HuH-7 (cell line): ENCODE results near the gene KLHL25.

Source experiments
- DNase-seq: peaks from one replicate; pipeline ENCODE4 v3.0.0; 2011; ENCODE audit warnings: low spot score

KLHL25 gene

DNA sequence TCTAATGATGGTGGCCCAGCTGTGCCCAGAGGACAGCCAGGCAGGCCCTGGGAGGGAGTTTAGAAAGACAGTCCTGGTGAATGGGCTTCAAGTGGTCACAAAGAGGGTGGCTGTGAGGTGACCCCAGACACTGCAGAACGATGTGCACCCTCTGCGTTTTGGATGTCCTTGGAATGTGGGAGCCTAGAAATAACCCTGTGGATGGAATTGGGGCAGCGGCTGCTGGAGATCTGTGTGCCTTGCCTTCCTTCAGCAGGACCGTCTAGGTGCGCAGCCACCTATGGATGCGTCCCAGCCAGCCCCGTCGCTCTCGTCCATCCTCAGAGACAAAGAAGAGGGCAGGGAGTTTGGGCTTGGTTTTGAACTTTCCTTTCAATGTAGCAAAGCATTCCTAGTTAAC, 46.5 kb downstream of the KLHL25 start:
- DNase-seq, result no peak

DNA sequence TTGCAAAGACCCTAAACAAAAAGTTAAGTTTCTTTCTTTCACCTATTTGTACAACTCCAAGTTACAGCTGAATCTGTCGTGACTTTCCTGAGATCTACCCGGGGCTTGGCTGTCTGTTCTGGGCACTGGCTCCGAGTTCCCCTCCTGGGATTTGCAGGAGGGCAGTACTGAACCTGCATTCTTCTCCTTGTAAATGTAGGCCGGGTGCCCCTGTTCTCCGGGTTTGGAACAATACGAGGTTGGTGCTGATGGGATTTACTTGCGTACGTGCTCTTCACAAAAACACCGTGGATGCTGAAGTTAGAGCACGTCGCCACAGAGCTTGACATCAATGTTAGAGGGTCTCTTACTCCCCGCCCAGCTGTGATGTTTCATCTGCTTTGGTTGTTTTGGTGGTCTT, 48.1 kb downstream of the KLHL25 start:
- DNase-seq, result no peak

DNA sequence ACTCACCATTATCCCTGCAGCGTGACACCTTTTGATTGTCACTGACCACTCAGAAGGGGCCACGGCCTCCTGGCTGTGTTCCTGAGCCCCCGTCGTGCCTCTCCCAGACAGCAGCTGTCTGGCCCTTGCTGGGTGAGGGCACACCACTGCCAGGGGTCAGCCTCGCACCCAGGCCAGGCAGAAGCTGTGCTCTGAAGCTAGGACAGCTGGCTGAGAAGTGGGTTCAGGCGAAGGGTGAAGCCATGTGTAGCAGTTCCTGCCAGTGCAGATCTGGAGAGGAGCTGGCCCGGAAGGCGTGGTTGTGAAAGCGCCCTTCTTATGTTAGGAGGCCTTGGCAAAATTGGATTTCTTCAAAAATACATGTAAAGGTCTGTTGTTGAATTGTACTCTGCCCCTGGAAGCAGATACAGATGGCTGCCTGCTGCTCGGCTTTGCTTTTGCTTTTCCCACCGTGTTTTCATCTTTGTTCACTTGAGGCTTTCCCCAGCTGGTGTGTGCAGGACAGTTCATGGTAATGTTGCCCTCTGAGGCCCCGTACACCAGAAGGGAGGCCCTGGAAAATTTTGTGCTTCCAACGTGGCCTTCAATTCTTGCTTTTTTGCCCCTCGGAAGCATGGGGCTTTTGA, 49.1 kb downstream of the KLHL25 start:
- no peak for DNase-seq

DNA sequence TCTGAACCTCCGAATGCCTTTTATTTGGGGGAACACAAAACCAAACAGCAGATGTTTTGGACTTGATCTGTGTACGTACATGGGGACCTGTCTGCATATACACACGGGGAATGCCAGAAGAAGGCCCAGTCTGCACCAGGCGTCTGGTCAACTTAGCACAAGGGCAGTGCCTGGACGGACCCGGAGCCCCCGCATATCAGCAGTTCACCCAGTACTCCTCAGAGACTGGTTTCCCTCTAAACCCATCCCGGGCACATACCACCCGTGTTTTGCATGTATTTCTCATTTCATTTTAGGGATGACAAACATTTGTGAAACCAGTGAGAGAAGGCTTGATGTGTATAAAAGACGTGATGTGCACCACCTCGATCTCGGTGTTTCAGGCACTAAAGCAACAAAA, 49.7 kb downstream of the KLHL25 start:
- no peak for DNase-seq

DNA sequence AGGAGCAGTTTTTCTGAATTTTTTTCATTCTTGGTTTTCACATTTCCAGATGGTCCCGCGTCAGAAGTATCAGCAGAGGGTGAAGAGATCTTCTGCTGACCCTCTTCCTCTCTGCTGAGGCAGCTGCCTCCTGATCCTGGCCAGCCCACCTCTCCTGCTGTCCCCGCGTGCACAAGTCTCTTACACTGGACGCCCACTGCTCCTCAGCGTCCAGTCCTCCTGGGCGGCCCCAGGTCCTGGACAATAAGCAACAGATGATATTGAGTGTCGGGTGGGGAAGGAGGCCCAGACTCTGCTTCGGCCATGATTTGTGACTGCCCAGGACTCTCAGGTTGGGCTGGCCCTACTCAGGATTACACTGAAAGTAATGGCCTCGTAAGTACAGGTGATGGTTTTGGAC, 50.1 kb downstream of the KLHL25 start:
- DNase-seq, result no peak

DNA sequence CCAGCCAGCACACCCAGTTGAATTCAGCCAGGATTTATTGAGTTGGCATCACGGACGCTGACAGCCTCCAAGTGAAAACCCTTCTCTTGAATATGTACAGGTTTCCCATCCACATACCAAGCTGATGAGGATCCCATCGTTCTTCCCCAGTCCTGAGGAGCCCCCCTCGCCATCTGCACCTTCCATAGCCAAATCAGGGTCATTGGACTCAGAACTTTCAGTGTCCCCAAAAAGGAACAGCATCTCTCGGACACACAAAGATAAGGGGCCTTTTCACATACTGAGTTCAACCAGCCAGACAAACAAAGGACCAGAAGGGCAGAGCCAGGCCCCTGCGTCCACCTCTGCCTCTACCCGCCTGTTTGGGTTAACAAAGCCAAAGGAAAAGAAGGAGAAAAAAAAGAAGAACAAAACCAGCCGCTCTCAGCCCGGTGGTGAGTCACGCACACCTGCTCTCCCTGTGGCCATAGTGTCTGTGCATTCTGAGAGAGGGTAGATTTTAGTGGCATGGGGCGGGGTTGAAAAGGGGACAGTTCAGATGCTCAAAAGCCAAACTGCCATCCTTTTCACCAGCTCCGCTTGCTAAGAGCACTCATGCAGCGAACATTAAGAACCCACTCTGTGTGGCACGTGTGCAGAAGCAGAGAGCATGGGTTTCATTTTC, 51.2 kb downstream of the KLHL25 start:
- DNase-seq, result no peak

DNA sequence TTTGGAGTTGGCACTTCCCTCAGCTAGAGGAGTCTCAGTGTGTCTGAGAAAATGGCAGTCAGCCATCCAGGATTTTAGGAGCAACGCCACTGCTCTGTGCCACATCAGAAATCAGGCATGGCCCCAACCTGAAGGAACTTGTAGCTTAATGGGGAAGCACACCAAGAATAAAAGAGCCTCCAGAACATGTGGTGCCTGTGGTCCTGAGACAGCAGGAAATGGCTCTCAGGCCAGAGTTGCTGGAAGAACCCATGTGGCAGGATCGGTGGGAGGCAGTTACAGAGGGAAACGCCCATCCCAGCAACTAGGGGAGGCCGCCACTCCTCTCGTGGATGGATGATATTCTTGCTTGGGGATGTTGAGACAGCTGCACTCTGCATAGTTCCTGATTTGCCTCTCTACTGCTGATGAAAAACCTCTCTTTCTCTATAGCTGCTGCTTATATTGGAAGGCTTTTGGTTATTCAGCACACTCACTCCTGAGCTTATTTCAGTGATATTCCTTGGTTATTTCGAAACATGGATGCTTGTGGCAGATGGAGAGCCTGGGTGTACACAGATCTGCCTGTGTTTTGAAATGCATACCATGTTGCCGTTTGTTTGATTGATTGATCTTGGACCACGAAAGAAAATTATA, 52.4 kb downstream of the KLHL25 start:
- DNase-seq, result no peak

DNA sequence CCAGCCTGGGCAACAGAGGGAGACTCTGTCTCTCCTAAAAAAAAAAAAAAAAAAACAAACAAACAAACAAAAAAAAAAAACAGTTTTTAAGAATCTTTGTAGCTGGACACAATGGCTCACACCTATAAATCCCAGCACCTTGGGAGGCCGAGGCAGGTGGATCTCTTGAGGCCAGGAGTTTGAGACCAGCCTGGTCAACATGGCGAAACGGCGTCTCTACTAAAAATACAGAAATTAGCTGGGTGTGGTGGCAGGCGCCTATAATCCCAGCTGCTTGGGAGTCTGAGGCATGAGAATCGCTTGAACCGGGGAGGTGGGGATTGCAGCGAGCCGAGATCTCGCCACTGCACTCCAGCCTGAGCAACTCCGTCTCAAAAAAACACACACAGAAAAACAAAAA, 53.1 kb downstream of the KLHL25 start:
- no peak for DNase-seq

DNA sequence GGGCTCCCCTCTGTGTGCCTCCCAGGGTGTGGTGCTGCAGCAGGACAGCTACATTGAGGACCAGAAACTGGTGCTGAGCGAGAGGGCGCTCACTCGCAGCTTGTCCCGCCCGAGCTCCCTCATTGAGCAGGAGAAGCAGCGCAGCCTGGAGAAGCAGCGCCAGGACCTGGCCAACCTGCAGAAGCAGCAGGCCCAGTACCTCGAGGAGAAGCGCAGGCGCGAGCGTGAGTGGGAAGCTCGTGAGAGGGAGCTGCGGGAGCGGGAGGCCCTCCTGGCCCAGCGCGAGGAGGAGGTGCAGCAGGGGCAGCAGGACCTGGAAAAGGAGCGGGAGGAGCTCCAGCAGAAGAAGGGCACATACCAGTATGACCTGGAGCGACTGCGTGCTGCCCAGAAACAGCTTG, 53.7 kb downstream of the KLHL25 start:
- DNase-seq, result no peak

DNA sequence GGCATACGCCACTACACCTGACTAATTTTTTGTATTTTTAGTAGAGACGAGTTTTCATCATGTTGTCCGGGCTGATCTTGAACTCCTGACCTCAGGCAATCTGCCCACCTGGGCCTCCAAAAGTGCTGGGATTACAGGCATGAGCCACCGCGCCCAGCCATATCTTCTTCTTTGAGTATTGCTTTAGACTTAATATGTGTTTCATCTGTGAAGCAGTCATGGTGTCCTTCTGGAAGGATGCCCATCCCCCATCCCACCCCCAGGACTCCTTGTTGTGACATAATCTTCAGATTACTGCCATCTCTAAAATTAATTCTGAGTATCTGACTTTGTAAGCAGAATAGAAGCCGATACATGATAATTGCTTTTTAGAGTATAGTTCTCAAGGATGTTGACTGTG, 57.7 kb downstream of the KLHL25 start:
- DNase-seq, result no peak

DNA sequence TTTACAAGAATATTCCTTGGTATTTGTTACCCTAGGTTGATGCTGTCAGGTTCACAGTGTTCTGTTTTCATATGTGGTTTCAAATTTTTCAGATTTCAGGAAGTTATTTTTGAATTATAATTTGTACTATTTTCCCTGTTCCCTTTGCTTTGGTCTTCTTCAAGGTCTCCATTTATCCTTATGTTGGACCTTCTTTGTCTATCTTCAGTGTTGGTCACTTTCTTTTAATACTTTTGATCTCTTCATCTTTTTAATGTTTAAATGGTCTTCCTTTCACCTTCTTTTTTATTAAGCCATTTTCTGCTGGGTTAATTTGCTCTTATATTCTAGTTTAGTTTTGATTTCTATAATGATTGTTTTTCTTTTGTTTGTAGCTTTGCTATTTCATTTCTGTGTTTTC, 61.3 kb downstream of the KLHL25 start:
- DNase-seq, result no peak

DNA sequence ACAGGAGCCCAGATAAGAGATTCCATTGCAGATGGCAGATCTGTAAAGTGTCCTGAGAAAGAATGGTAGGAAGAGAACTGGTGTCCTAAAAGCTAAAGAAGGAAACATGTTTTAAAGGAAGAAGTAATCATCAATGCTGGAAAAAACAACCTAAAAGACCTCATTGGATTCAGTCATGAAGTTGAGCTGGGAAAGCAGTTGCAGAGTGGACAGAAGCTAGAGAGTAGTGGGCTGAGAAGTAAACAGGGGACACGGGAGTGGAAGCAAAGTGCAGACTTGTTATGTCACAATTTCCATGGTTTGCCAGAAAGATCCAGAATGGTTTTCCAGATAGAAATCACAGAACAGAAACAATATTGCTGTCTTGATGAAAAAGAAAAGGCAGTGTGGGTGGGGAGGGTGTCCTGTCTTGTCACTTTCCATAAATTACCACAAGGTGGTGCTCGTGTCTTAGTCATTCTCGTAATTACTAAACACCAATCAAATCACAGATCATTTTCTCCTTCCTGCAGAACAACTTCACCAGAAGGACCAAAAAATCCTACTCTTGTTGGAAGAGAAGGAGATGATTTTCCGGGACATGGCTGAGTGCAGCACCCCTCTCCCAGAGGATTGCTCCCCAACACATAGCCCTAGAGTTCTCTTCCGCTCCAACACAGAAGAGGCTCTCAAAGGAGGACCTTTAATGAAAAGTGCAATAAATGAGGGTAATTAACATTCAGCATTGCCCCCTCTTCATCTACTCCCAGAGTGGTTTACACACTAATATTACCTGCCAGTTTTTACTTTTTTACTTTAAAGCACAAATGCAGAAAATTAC, 64.5 kb downstream of the KLHL25 start:
- DNase-seq, result peak; percentile 77

DNA sequence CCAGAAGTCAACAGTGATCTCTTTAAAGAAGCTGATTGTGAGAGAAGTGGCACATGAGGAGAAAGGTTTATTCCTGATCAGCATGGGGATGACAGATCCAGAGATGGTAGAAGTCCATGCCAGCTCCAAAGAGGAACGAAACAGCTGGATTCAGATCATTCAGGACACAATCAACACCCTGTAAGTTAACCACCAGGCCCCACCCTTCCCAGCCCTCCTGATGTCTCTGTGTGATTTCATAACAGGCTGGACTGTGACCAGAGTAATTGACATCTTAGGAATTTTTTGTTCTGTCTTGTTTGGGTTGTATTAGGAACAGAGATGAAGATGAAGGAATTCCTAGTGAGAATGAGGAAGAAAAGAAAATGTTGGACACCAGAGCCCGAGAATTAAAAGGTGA, 67.7 kb downstream of the KLHL25 start:
- no peak for DNase-seq

DNA sequence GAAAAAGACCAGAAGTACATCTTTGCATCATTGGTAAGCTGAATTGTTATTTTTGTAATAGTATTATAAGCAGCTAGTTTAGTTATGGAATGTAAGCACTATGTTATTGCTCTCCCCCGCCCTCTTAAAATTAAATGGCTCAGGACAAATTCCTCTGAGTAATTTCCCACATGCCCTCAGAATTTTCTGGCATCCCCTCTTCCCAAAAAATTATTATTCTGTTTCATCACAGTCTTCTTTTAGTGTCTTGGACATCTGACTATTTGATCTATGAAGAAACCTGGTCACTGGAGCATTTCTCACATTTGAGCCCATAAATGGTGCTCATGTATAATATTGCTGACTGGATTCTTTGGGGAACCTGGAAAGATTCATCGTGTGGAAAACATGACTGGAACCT, 68.3 kb downstream of the KLHL25 start:
- DNase-seq, result no peak

DNA sequence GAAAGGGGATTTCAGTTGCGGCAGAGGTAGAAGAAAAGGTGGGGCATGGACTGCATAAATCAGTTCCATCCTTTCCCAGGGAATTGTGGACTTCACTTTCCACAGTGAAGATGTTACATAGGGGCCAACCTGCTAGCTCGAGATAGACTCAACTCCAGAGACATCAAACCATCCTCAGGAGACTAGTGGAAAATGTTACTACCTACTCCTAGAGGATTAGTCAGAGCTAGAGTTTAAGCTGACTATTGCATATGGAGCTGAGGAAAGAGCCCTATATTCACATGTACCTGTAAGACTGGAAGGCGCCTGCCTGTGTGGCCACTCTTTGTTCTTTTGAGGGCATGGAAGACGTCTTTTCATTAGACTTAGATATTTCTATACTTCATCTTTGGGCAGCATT, 69.2 kb downstream of the KLHL25 start:
- DNase-seq, result no peak

DNA sequence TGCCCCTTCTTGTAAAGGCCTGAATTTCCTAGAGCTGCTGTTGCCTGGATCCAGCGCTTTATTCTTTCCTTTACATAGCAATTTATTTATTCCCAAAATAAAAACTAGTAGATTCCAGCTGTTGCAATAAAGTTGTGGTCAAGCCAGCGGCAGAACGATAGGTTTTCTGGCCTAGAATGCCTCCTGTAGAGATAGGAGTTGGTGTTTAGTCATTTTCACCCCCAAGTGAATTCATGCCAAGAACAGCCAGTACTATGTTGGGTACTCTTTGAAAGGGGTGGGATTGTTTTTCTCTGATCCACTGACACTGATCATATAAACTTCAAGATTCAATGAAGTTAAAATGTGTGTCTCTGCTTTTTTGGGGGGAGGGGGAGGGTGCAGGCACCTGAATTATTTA, 69.7 kb downstream of the KLHL25 start:
- DNase-seq, result no peak

DNA sequence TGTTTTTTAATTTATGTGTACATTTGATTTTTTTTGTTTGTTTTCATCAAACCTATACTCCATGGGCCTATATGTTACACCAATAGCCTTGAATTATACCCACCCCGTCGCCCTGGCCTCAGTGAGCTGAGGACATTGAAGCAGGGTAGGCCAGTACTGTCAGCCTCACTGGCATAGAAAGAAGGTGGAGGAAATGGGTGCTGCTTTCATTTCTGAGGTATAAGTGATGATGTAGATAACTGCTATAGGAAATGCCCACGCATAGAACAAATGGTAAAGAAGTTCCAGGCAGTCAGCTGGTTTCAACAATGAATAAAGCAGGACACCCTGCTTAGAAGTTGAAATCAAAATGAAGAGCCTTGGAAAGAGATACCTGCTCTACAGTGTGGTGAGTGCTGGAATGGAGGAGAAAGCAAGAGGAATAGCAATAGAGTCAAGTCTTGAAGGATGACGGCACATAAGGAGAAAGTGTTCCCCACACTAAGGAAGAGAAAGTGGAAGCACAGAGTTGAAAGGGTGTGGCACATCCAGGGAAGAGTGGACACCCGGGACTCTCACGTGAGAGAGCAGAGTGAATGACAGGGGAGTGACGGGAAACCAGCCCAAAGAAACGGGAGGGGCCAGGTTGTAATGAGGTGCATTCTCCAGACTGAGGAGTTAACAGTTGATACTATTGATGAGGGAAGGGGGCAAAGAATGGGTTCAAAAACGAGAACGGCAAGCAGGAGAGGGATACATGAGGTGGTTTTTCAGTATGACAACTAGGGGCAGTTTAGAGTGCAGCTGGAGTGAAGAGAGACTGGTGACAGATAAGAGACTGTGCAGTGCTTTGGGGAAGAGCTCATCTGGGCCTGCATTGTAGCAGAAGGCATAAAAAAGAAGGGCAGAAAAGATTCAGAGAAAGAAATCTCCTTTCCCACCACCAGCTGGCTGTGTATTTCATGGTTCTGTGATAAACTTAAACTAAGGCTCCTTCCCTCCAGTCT, 70.5 kb downstream of the KLHL25 start:
- no peak for DNase-seq

DNA sequence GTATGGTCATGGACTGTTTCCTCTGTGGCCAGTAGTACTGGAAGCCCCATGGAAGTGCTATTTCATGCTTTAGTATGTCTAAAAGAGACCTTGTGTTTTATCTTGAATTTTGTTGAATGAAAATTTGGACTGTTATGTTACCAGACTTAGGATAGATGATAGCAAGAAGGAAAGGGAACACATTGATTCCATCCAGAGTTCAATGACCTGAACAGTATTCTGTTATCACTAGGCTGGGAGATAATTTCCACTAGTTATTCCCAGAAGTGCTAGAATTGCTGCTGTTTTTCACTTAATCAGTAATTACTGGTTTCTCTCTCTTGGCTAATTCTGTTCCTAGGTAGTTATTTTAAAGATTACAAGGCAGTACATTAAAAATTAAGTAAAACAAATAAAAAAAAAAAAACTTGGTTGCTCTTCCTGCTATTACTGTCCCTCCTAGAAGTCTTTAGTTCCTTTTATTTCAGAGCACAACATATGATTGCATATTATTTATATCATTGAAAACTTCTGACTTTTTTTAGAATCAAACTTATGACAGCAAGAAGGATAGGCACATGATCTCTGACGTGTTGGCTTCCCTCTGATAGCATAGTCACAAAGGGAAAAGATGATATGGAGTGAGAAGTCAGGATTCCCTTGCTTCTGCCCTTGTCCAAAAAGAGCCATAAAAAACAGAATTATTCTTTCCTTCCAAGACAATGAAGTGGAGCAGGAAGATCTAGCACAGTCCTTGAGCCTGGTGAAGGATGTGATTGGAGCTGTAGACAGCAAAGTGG, 72.2 kb downstream of the KLHL25 start:
- DNase-seq, result no peak

DNA sequence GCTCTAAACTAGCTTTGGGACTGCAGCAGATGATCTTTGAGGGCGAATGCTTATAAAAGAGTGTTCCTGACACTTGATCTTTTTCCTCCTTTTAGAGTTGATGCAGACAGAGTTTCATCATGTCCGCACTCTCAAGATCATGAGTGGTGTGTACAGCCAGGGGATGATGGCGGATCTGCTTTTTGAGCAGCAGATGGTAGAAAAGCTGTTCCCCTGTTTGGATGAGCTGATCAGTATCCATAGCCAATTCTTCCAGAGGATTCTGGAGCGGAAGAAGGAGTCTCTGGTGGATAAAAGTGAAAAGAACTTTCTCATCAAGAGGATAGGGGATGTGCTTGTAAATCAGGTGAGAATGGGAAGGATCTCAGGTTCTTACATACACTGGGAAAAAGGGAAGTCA, 75.7 kb downstream of the KLHL25 start:
- no peak for DNase-seq

DNA sequence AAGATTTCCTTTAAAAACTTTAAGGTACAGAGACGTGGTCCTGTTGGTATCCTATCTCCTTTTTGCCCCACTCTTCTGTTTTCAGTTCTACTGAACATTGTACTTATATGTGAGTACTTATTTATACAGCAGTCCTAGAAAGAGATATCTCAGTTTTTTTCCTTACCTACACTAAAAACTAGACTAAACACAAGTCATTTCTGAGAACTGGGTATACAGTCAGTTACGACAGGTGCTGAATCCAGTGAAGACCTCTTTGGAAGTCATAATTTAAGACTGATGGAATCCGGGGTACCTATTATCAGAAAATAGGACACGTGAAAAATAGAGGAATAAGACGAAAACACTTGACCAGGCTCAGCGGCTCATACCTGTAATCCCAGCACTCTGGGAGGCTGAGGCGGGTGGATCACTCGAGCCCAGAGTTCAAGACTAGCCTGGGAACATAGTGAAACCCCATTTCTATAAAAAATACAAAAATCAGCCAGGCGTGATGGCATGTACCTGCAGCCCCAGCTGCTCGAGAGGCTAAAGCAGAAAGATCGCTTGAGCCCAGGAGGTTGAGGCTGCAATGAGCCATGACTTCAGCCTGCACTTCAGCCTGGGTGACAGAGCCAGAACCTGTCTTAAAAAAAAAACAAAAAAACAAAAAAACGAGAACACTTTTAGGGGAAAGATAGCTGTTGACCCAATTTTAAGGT, 76.3 kb downstream of the KLHL25 start:
- no peak for DNase-seq
